CD4-positive, alpha-beta T cell (primary cell): ENCODE measurements around the gene EXD2. TPM values are rescaled to one million over a fixed set of nuclear protein-coding genes. Genes with fewer than 3 reads are reported as not detected.

Experiments used
- ATAC-seq: fragments of 200-7000 bp; cut with Tn5 transposase; one replicate; pipeline ENCODE4 v1.10.0; 2022; ENCODE audit warnings: mild to moderate bottlenecking; ENCODE audit not compliant: poor library complexity
- CTCF ChIA-PET: fragments of 350-600 bp; sonication (Branson Sonifier 250); formaldehyde crosslinking; loops from one replicate; lab custom pipeline; 2021; ENCODE audit warnings: antibody characterized with exemption, inconsistent platforms; lab: Charles Lee
- POLR2A ChIA-PET: fragments of 350-600 bp; sonication (Branson Sonifier 250); formaldehyde crosslinking; loops from one replicate; lab custom pipeline; 2021; ENCODE audit warnings: antibody characterized with exemption, inconsistent platforms; lab: Charles Lee
- DNase-seq, 14 experiments: peaks; one replicate each; pipeline ENCODE4 v3.0.0-alpha.2; 2013 to 2020; ENCODE audit warnings: mixed read lengths in 2 of 14
- H3K27ac ChIP-seq, 2 donors: one replicate each; pipeline versions ENCODE4 v1.5.1 to v1.7.0; 2013; ENCODE audit warnings: low read length in 2 of 2, low read depth in 1 of 2, mild to moderate bottlenecking in 1 of 2
- H3K27me3 ChIP-seq, 2 experiments: 1 replicate in 1 of 2; 2 replicates in 1 of 2; pipeline versions ENCODE4 v1.6.1 to v1.7.0; 2013; ENCODE audit warnings: low read length in 2 of 2, control low read depth in 1 of 2, mild to moderate bottlenecking in 1 of 2, moderate library complexity in 1 of 2; ENCODE audit not compliant: insufficient read depth in 2 of 2, control insufficient read depth in 1 of 2
- H3K36me3 ChIP-seq: one replicate; pipeline ENCODE4 v1.6.1; 2013; ENCODE audit warnings: low read length, control low read depth; ENCODE audit not compliant: insufficient read depth
- H3K4me1 ChIP-seq: one replicate; pipeline ENCODE4 v1.6.1; 2013; ENCODE audit warnings: low read length, control low read depth; ENCODE audit not compliant: insufficient read depth
- H3K4me3 ChIP-seq: one replicate; pipeline ENCODE4 v1.5.1; 2013; ENCODE audit warnings: mild to moderate bottlenecking, low read length, moderate library complexity
- H3K9me3 ChIP-seq, 2 experiments: 1 replicate in 1 of 2; 2 replicates in 1 of 2; pipeline versions ENCODE4 v1.6.1 to v1.7.0; 2013; ENCODE audit warnings: low read length in 2 of 2, mild to moderate bottlenecking in 2 of 2, control low read depth in 1 of 2, moderate library complexity in 1 of 2; ENCODE audit not compliant: control insufficient read depth in 1 of 2, insufficient read depth in 1 of 2
- H3K27ac Mint-ChIP-seq: one replicate; pipeline ENCODE4 v1.8.0; 2020; ENCODE audit warnings: mixed read lengths
- H3K27me3 Mint-ChIP-seq: one replicate; pipeline ENCODE4 v1.8.0; 2021; ENCODE audit warnings: mixed read lengths
- H3K36me3 Mint-ChIP-seq: one replicate; pipeline ENCODE4 v1.8.0; 2021; ENCODE audit warnings: low read depth, mixed read lengths
- H3K4me1 Mint-ChIP-seq: one replicate; pipeline ENCODE4 v1.8.0; 2021; ENCODE audit warnings: low read depth, mixed read lengths
- H3K4me3 Mint-ChIP-seq: one replicate; pipeline ENCODE4 v1.8.0; 2020; ENCODE audit warnings: mild to moderate bottlenecking, mixed read lengths
- H3K9me3 Mint-ChIP-seq: one replicate; pipeline ENCODE4 v1.8.0; 2020; ENCODE audit warnings: mixed read lengths
- intact Hi-C, 2 experiments: fragments of 100-400 bp; cut with DNase I in 1 of 2; cut with micrococcal nuclease in 1 of 2; formaldehyde crosslinking; loops; one replicate each; pipeline versions ENCODE4 v1.15.1 to v1.9.0; 2023 to 2025; cut with DNase I, micrococcal nuclease
- total RNA-seq, 174 experiments: library from RNA in 2 of 174; stranded (reverse) in 2 of 174; gene quantifications; one replicate each; pipeline ENCODE4 v1.2.3 and lab custom pipeline; 2021 to 2026
- TF ChIP-seq, protein P1 (sequence below): fragments of 200-600 bp; IDR thresholded peaks from one replicate; pipeline ENCODE4 v1.8.0; 2022; ENCODE audit warnings: antibody characterized with exemption, mild to moderate bottlenecking

Gene EXD2
- total RNA-seq, 2 experiments from 2014 or later = 6.6 to 7.0 TPM

DNA sequence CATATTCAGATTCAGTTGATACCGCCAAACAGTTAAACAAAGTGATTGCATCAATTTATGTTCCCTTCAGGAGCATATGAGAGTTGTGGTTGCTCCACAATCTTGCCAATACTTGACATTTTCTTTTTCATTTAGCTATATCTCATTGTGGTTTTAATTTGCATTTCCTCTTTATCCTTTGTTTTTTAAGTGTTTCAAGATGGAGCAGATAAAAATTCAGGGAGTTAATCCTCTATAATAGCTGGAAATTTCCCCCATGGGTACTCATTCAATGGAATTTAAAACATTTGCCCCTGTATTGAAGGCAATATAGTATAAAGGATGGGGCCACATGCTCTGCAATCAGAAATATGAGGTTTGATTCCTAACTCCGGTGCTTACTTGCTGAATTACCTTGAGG lies 1.1 kb upstream of the EXD2 start:
- ATAC-seq (no peak), DNase-seq (no peak)
- Mint-ChIP-seq H3K36me3 (no peaks in the 10 kb centered on the region), H3K4me3 (peak overlapping the region; percentile 97), H3K9me3 (no peaks in the 10 kb centered on the region), H3K4me1 (peaks cover 29% of the 10 kb centered on the region), H3K27ac (peak overlapping the region; percentile 95), H3K27me3 (no peaks in the 10 kb centered on the region)
- ChIA-PET POLR2A (interaction anchor here (3.7 kb wide), 1 partner anchor 38 kb away, joined by 52 read pairs; the partner anchor contains the start of gene DCAF5), CTCF (interaction anchor here (1.4 to 1.7 kb wide), 2 partner anchors 38 to 60 kb away, joined by 5 to 6 read pairs; partner anchors contain the start of gene DCAF5)
- intact Hi-C loops = loop anchor here in 1 of 2 experiments (2.0 kb wide), 1 partner anchor 37 kb away; the partner anchor contains the start of gene DCAF5
- TF ChIP-seq, protein P1, sequence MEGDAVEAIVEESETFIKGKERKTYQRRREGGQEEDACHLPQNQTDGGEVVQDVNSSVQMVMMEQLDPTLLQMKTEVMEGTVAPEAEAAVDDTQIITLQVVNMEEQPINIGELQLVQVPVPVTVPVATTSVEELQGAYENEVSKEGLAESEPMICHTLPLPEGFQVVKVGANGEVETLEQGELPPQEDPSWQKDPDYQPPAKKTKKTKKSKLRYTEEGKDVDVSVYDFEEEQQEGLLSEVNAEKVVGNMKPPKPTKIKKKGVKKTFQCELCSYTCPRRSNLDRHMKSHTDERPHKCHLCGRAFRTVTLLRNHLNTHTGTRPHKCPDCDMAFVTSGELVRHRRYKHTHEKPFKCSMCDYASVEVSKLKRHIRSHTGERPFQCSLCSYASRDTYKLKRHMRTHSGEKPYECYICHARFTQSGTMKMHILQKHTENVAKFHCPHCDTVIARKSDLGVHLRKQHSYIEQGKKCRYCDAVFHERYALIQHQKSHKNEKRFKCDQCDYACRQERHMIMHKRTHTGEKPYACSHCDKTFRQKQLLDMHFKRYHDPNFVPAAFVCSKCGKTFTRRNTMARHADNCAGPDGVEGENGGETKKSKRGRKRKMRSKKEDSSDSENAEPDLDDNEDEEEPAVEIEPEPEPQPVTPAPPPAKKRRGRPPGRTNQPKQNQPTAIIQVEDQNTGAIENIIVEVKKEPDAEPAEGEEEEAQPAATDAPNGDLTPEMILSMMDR = no peak
- Histone ChIP-seq H3K27ac (no peak overlapping the region), H3K9me3 (no peaks in the 10 kb centered on the region), H3K4me1 (peaks cover 14% of the 10 kb centered on the region), H3K4me3 (no peak overlapping the region), H3K27me3 (no peaks in the 10 kb centered on the region), H3K36me3 (no peaks in the 10 kb centered on the region)

DNA sequence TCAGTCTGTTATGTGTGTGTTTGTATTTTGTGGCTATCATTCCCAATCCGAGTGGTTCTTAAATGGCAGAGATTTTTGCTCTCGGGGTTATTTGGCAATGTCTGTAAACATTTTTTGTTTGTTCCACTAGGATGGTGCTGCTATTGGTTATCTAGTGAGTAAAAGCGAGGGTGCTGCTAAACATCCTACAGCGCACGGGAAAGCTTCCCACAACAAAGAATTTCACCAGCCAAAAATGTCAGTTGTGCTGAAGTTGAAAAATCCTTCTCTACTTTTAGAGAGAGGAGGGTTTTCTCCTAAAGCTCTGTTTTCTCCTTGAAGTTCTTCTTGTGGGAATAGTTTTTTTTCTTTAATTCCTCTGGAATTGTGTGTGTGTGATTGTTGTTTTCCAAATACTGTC lies 2.4 kb downstream of the EXD2 start:
- TF ChIP-seq, protein P1 = no peak
- POLR2A ChIA-PET = interaction anchor here (0.6 to 0.9 kb wide), 2 partner anchors 41 to 102 kb away, joined by 3 to 4 read pairs; partner anchors contain the start of gene DCAF5
- H3K27me3 ChIP-seq = no peaks in the 10 kb centered on the region
- DNase-seq (peak in 2 of 14 experiments; percentile 8 to 18), ATAC-seq (no peak)
- H3K4me3 Mint-ChIP-seq = peak overlapping the region; percentile 78
- peaks cover 14% of the 10 kb centered on the region for H3K4me1 ChIP-seq
- CTCF ChIA-PET = no interaction called here
- H3K4me3 ChIP-seq = no peak overlapping the region
- peaks cover 29% of the 10 kb centered on the region for H3K4me1 Mint-ChIP-seq
- no peaks in the 10 kb centered on the region for H3K27me3 Mint-ChIP-seq
- intact Hi-C loops = no loop called here
- H3K36me3 ChIP-seq = no peaks in the 10 kb centered on the region
- H3K36me3 Mint-ChIP-seq = no peaks in the 10 kb centered on the region
- H3K27ac Mint-ChIP-seq = peak overlapping the region; percentile 21
- no peak overlapping the region for H3K27ac ChIP-seq
- no peaks in the 10 kb centered on the region for H3K9me3 ChIP-seq
- H3K9me3 Mint-ChIP-seq = no peaks in the 10 kb centered on the region

DNA sequence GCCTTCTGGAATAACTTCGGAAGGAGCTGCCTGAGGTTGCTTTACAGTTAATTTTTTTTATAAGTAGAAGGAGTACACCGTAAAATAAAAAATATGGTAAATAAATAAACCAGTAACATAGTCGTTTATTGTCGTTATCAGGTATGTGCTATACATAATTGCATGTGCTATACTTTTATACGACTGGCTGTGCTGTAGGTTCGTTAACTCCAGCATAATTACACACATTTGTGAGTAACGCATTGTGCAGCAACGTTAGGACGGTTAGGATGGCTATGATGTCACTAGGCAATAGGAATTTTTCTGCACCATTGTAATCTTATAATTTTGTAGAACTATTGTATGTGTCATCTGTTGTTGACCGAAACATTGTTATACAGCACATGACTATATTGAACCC lies 8.5 kb downstream of the EXD2 start:
- no peak overlapping the region for H3K27ac ChIP-seq
- no peaks in the 10 kb centered on the region for H3K27me3 ChIP-seq
- DNase-seq (no peak), ATAC-seq (no peak)
- no peaks in the 10 kb centered on the region for H3K4me1 Mint-ChIP-seq
- no peak overlapping the region for H3K4me3 ChIP-seq
- H3K9me3 ChIP-seq = no peaks in the 10 kb centered on the region
- H3K4me1 ChIP-seq = no peaks in the 10 kb centered on the region
- H3K36me3 ChIP-seq = peaks cover 3% of the 10 kb centered on the region
- ChIA-PET POLR2A (no interaction called here), CTCF (no interaction called here)
- TF ChIP-seq, protein P1 = no peak
- intact Hi-C loops = no loop called here
- no peak overlapping the region for H3K27ac Mint-ChIP-seq
- H3K4me3 Mint-ChIP-seq = no peak overlapping the region
- peaks cover 3% of the 10 kb centered on the region for H3K36me3 Mint-ChIP-seq
- H3K9me3 Mint-ChIP-seq = no peaks in the 10 kb centered on the region
- no peaks in the 10 kb centered on the region for H3K27me3 Mint-ChIP-seq
